Fibroblast of lung (primary cell): Measurements from ENCODE around the gene SERHL2. TPM values are rescaled to one million over a fixed set of nuclear protein-coding genes. Genes with fewer than 3 reads are reported as not detected.
"Not testable (repeated sequence)": the region's sequence is repeated elsewhere in the genome, so short reads cannot be mapped to it uniquely, and the experiment has no call there.

Experiments used
- DNase-seq, 2 donors: peaks; one replicate each; pipeline versions ENCODE4 v3.0.0 to v3.0.0-alpha.2; 2010; ENCODE audit warnings: low read depth in 2 of 2
- H2AFZ ChIP-seq: 2 replicates; pipeline ENCODE4 v1.5.1; 2012; ENCODE audit warnings: low read length, control low read depth, inconsistent platforms
- H3K27ac ChIP-seq: 2 replicates; pipeline ENCODE4 v1.5.1; 2011; ENCODE audit warnings: low read length, control low read depth; ENCODE audit not compliant: insufficient read depth
- H3K27me3 ChIP-seq: 2 replicates; pipeline ENCODE4 v1.5.1; 2011; ENCODE audit warnings: mild to moderate bottlenecking, low read length; ENCODE audit not compliant: control insufficient read depth, insufficient read depth
- H3K36me3 ChIP-seq: 2 replicates; pipeline ENCODE4 v1.5.1; 2011; ENCODE audit warnings: low read length; ENCODE audit not compliant: control insufficient read depth, insufficient read depth
- H3K4me1 ChIP-seq: 2 replicates; pipeline ENCODE4 v1.5.1; 2011; ENCODE audit warnings: low read length; ENCODE audit not compliant: control insufficient read depth, insufficient read depth; ENCODE audit errors: extremely low read depth
- H3K4me2 ChIP-seq: 2 replicates; pipeline ENCODE4 v1.5.1; 2011; ENCODE audit warnings: low read length, control low read depth; ENCODE audit not compliant: insufficient read depth; ENCODE audit errors: extremely low read depth
- H3K4me3 ChIP-seq, 4 experiments: fragments of 200-600 bp in 1 of 4; sonication (generic) in 1 of 4; replicated peaks in 1 of 4; 2 replicates each; pipeline ENCODE4 v1.5.1; 2011 to 2016; ENCODE audit warnings: low read length in 4 of 4, low read depth in 3 of 4, mild to moderate bottlenecking in 3 of 4, control low read depth in 2 of 4, inconsistent platforms in 1 of 4, mixed read lengths in 1 of 4; ENCODE audit not compliant: insufficient read depth in 1 of 4; ENCODE audit errors: control extremely low read depth in 1 of 4
- H3K79me2 ChIP-seq: 2 replicates; pipeline ENCODE4 v1.5.1; 2012; ENCODE audit warnings: mild to moderate bottlenecking, low read length, inconsistent platforms; ENCODE audit not compliant: control insufficient read depth, insufficient read depth
- H3K9ac ChIP-seq: 2 replicates; pipeline ENCODE4 v1.5.1; 2011; ENCODE audit warnings: mild to moderate bottlenecking, low read length, control low read depth; ENCODE audit not compliant: insufficient read depth
- H3K9me3 ChIP-seq: 2 replicates; pipeline ENCODE4 v1.5.1; 2012; ENCODE audit warnings: low read depth, low read length; ENCODE audit not compliant: control insufficient read depth, insufficient read depth
- H4K20me1 ChIP-seq: 2 replicates; pipeline ENCODE4 v1.5.1; 2011; ENCODE audit warnings: low read length; ENCODE audit not compliant: control insufficient read depth, insufficient read depth; ENCODE audit errors: extremely low read depth
- CTCF ChIP-seq, 2 donors: IDR thresholded peaks in 1 of 2; conservative IDR thresholded peaks in 1 of 2; 1 replicate in 1 of 2; 2 replicates in 1 of 2; pipeline ENCODE4 v1.5.1; 2011 to 2012; ENCODE audit warnings: low read length in 2 of 2, control low read depth in 1 of 2, inconsistent platforms in 1 of 2, low read depth in 1 of 2, mild to moderate bottlenecking in 1 of 2
- EZH2 ChIP-seq: IDR thresholded peaks from 2 replicates; pipeline ENCODE4 v1.5.1; 2012; ENCODE audit warnings: low read length, control low read depth, mild to moderate bottlenecking; ENCODE audit errors: missing control alignments
- polyA plus RNA-seq, 2 donors: library from polyadenylated mRNA; depleted of rRNA in 1 of 2; stranded (reverse) in 1 of 2; unstranded in 1 of 2; fragments of >200 nt; gene quantifications; 2 replicates each; pipeline ENCODE4 v1.2.1, GENCODE V29; 2011 to 2012; ENCODE audit warnings: missing spikeins in 1 of 2
- total RNA-seq: library from RNA; depleted of rRNA; stranded (reverse); fragments of >200 nt; gene quantifications from 2 replicates; pipeline ENCODE4 v1.2.1, GENCODE V29; 2014

SERHL2 gene
- total and polyA plus RNA-seq, 2 donors (not counting 1 experiment from before 2014, with no cell fraction given), result 4.6 to 5.5 TPM

GRCh38 chr22:42536166-42536565, 17.6 kb upstream of the SERHL2 start:
- no peak for DNase-seq
- Histone ChIP-seq H3K79me2 (no peaks in the 10 kb centered on the region), H3K4me3 (no peak overlapping the region), H2AFZ (no peak overlapping the region), H3K4me2 (no peak overlapping the region), H3K4me1 (no peaks in the 10 kb centered on the region), H3K27ac (no peak overlapping the region), H4K20me1 (no peaks in the 10 kb centered on the region), H3K27me3 (no peaks in the 10 kb centered on the region), H3K36me3 (no peaks in the 10 kb centered on the region), H3K9me3 (no peaks in the 10 kb centered on the region), H3K9ac (no peak overlapping the region)
- no peak for TF ChIP-seq EZH2
- TF ChIP-seq CTCF (conservative IDR thresholded peaks at IDR 0.05 in 1 of 2, IDR thresholded peaks at IDR 0.05 in 1 of 2; ENCODE audit: low read depth in 1 of 2, low read length in 2 of 2), result no peak

- DNase-seq, H3K9ac ChIP-seq, H3K27me3 ChIP-seq, H2AFZ ChIP-seq, H3K4me2 ChIP-seq, H3K36me3 ChIP-seq, H3K9me3 ChIP-seq, H3K4me1 ChIP-seq, H3K4me3 ChIP-seq, H3K27ac ChIP-seq, H3K79me2 ChIP-seq, H4K20me1 ChIP-seq: not testable (repeated sequence)
Measured at GRCh38 chr22:42536634-42537033, 17.1 kb upstream of the SERHL2 start.

GRCh38 chr22:42537199-42537831, 16.4 kb upstream of the SERHL2 start:
- DNase-seq, result peak in 1 of 2 donors; percentile 37
- H3K4me3 ChIP-seq, H3K9me3 ChIP-seq, H3K36me3 ChIP-seq, H3K4me1 ChIP-seq, H4K20me1 ChIP-seq, H3K79me2 ChIP-seq, H3K27me3 ChIP-seq, H3K4me2 ChIP-seq, H3K9ac ChIP-seq: not testable (repeated sequence)
- Histone ChIP-seq H2AFZ (peak overlapping the region; percentile 35), H3K27ac (peak overlapping the region; percentile 54)

GRCh38 chr22:42539236-42539771, 14.5 kb upstream of the SERHL2 start:
- not testable (repeated sequence) for H4K20me1 ChIP-seq, H3K36me3 ChIP-seq, H3K4me2 ChIP-seq, H3K9ac ChIP-seq, H3K79me2 ChIP-seq, H2AFZ ChIP-seq, H3K9me3 ChIP-seq, H3K27me3 ChIP-seq, H3K4me3 ChIP-seq, H3K4me1 ChIP-seq
- H3K27ac ChIP-seq, result peak overlapping the region; percentile 16
- peak; percentile 31 to 60 for DNase-seq
